Activated naive CD8-positive, alpha-beta T cell treated with anti-CD3 and anti-CD28 coated beads, Interleukin-2, amount 50 U/mL, for 24 hours (primary cell): ENCODE measurements around the gene FAM83D.
A peak's percentile ranks its signal among the peaks of the same experiment; 100 is the strongest.
"Not testable (repeated sequence)": the region's sequence is repeated elsewhere in the genome, so short reads cannot be mapped to it uniquely, and the experiment has no call there.

ENCODE experiments used
- ATAC-seq: fragments of 150-1000 bp; cut with Tn5 transposase; one replicate; pipeline ENCODE4 v1.10.0; 2021
- DNase-seq: peaks from one replicate; pipeline ENCODE4 v3.0.0; 2021
- H3K27ac Mint-ChIP-seq: one replicate; pipeline ENCODE4 v1.8.0; 2021; ENCODE audit warnings: mild to moderate bottlenecking, mixed read lengths
- H3K27me3 Mint-ChIP-seq: one replicate; pipeline ENCODE4 v1.8.0; 2021; ENCODE audit warnings: mixed read lengths
- H3K36me3 Mint-ChIP-seq: one replicate; pipeline ENCODE4 v1.8.0; 2021; ENCODE audit warnings: low read depth, mixed read lengths
- H3K4me1 Mint-ChIP-seq: one replicate; pipeline ENCODE4 v1.8.0; 2021; ENCODE audit warnings: mixed read lengths
- H3K4me3 Mint-ChIP-seq: one replicate; pipeline ENCODE4 v1.8.0; 2021; ENCODE audit warnings: mild to moderate bottlenecking, moderate library complexity, mixed read lengths
- H3K9me3 Mint-ChIP-seq: one replicate; pipeline ENCODE4 v1.8.0; 2021; ENCODE audit warnings: mixed read lengths

FAM83D gene

GRCh38 chr20:38985060-38985459, 58.8 kb downstream of the FAM83D start:
- H3K4me3 Mint-ChIP-seq: no peak overlapping the region
- DNase-seq (no peak), ATAC-seq (no peak)
- no peaks in the 10 kb centered on the region for H3K9me3 Mint-ChIP-seq
- H3K27ac Mint-ChIP-seq: no peak overlapping the region
- H3K27me3 Mint-ChIP-seq: no peaks in the 10 kb centered on the region
- H3K36me3 Mint-ChIP-seq: peaks cover 30% of the 10 kb centered on the region
- H3K4me1 Mint-ChIP-seq: peaks cover 7% of the 10 kb centered on the region

GRCh38 chr20:38985603-38986170, 59.5 kb downstream of the FAM83D start:
- no peak overlapping the region for H3K4me3 Mint-ChIP-seq
- DNase-seq (no peak), ATAC-seq (no peak)
- no peaks in the 10 kb centered on the region for H3K9me3 Mint-ChIP-seq
- no peaks in the 10 kb centered on the region for H3K27me3 Mint-ChIP-seq
- peaks cover 28% of the 10 kb centered on the region for H3K36me3 Mint-ChIP-seq
- no peak overlapping the region for H3K27ac Mint-ChIP-seq
- peaks cover 7% of the 10 kb centered on the region for H3K4me1 Mint-ChIP-seq

GRCh38 chr20:38986663-38987062, 60.4 kb downstream of the FAM83D start:
- H3K4me1 Mint-ChIP-seq: peaks cover 7% of the 10 kb centered on the region
- peaks cover 28% of the 10 kb centered on the region for H3K36me3 Mint-ChIP-seq
- DNase-seq: no peak
- H3K27me3 Mint-ChIP-seq: no peaks in the 10 kb centered on the region
- no peaks in the 10 kb centered on the region for H3K9me3 Mint-ChIP-seq
- no peak overlapping the region for H3K4me3 Mint-ChIP-seq
- ATAC-seq: no peak
- H3K27ac Mint-ChIP-seq: no peak overlapping the region

DNA sequence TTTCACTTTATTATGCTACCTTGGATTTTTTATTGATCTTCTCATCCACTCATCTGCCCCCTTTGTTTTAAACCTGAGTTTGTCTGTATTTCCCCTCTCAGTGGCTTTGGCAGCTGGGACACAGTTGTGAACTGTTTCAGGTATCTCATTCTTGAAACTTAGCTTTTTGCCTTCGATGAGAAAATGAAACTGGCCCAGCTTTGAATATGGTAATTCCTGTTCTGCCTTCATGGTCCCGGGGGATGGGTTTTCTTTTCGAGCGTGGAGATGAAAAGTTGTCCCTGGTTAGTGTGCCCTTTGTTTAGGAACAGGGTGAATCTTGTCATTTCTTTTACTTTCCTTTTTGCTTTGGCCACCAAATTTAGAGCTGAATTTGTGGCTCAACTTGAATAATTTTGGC, 61.6 kb downstream of the FAM83D start:
- no peak for DNase-seq
- ATAC-seq: no peak
- H3K4me3 Mint-ChIP-seq: no peak overlapping the region
- H3K27ac Mint-ChIP-seq: no peak overlapping the region
- H3K36me3 Mint-ChIP-seq: peaks cover 25% of the 10 kb centered on the region
- no peaks in the 10 kb centered on the region for H3K27me3 Mint-ChIP-seq
- no peaks in the 10 kb centered on the region for H3K9me3 Mint-ChIP-seq
- peaks cover 7% of the 10 kb centered on the region for H3K4me1 Mint-ChIP-seq

DNA sequence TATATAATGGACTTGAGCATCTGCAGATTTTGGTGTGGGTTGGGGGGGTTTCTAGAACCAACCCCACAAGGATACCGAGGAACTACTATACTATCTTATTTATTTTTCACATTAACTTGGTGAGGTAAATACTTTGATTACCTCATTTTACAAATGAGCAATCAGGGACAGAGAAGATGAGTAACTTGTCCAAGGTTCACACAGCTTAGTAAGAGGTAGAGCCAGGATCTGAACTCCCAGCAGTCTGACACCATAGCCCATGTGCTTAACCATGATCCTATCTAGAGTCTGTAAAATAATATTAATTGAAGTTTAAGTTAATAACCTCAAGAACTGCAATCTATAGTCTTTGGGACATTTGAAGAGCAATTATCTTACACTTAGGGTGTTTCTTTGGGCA, 64.5 kb downstream of the FAM83D start:
- Mint-ChIP-seq H3K9me3 (no peaks in the 10 kb centered on the region), H3K36me3 (peaks cover 31% of the 10 kb centered on the region), H3K27ac (no peak overlapping the region), H3K4me1 (peaks cover 9% of the 10 kb centered on the region), H3K4me3 (no peak overlapping the region), H3K27me3 (no peaks in the 10 kb centered on the region)
- ATAC-seq (no peak), DNase-seq (no peak)

DNA sequence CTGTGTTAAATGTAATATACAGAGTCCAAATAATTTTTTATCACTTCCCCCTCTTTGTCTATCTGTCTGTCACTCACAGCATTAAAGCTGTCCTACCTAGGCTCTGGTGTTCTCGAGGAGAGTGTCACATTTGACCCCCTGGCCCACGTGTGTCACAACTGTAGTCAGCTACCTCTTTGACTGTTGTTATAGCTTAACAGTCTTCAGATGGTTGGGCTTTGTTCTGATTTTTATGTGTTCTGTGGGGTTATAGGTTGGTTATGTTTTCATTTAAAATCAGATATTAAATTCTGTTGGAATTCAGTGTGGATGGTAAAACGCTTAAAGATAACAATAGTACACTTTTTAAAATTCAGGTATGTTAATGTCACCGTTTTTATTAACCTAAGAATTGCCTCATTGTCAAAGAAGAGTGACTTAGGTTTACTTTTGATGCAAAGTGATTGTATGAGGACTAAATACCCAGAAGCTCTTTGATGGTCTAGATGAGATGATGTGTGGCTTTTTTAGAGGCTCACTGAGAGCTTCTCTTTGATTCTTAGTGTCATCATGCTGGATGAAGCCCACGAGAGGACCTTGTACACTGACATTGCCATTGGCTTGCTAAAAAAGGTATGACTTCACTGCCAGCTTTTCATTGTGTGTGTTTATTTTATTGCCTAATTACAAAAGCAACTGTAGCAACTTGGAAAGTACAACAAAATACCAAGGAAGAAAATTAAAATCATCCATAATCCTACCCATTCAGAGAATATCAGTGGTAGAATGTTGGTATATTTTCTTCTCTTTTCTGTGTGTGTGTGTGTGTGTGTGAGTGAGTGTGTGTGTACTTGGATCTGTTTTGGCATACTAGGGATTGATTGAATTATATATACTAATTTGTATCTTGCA, 65.8 kb downstream of the FAM83D start:
- Mint-ChIP-seq H3K27ac (no peak overlapping the region), H3K9me3 (no peaks in the 10 kb centered on the region), H3K4me1 (peaks cover 21% of the 10 kb centered on the region), H3K4me3 (no peak overlapping the region), H3K36me3 (peaks cover 37% of the 10 kb centered on the region), H3K27me3 (no peaks in the 10 kb centered on the region)
- DNase-seq: no peak
- no peak for ATAC-seq

DNA sequence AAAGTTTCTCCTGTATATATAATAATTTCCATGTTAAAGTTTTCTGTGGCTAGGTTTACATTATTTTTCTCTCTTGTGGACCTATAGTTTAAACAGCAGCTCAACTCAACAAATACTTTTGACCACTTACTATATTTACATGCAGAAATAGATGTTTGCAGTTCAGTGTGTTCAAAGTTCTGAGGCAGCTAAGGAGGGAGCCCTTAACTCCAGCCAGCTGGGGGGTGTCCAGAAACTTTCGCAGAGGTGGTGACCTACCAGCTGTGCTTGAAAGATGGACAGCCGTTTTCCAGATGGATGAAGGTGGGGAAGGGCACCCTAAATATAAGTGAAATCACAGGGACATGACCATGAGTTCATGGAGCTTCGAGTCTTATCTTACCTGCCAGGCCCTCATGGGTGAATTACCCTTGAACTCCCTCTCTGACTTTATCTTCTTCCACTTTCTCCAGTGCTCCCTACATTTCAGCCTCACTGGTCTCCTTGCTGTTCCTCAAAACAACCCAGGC, 69.4 kb downstream of the FAM83D start:
- H3K4me1 Mint-ChIP-seq: peaks cover 41% of the 10 kb centered on the region
- no peak overlapping the region for H3K4me3 Mint-ChIP-seq
- no peak for ATAC-seq
- no peak for DNase-seq
- H3K27me3 Mint-ChIP-seq: no peaks in the 10 kb centered on the region
- H3K9me3 Mint-ChIP-seq: no peaks in the 10 kb centered on the region
- peaks cover 48% of the 10 kb centered on the region for H3K36me3 Mint-ChIP-seq
- no peak overlapping the region for H3K27ac Mint-ChIP-seq

DNA sequence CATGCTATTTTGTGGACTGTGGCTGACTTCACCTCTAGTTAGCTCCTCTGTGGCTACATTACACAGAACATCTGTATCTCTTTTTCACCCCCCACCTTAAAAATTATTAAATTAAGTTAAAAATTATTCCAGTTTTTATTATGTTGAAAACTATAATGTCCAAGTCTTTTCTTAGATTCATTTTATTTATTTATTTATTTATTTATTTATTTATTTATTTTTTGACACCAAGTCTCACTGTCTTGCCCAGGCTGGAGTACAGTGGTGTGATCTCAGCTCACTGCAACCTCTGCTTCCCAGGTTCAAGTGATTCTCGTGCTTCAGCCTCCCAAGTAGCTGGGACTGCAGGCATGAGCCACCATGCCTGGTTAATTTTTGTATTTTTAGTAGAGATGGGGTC, 70.6 kb downstream of the FAM83D start:
- peaks cover 41% of the 10 kb centered on the region for H3K4me1 Mint-ChIP-seq
- ATAC-seq, DNase-seq, H3K4me3 Mint-ChIP-seq, H3K9me3 Mint-ChIP-seq, H3K27me3 Mint-ChIP-seq: not testable (repeated sequence)
- peak overlapping the region; percentile 72 for H3K27ac Mint-ChIP-seq
- peaks cover 57% of the 10 kb centered on the region for H3K36me3 Mint-ChIP-seq

DNA sequence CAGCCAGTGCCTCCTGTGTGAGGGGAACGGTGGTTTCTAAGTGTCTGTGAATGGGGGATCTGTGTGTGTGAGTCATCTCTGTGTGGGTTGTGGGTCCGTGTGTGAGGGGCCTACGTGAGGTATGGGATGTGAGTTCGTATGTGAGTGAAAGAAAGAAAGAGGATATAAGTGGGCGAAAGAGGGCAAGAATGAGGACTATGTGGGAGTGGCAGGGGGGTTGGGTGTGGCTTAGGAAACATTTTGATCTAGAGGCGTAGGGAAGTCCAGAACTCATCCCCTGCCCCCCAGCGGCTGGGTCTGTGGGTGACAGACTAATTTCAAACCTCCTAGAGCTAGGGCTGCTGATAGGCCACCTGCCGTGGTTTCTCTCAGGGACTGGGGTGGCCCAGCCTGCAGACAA, 71.4 kb downstream of the FAM83D start:
- ATAC-seq: peak; percentile 92
- no peaks in the 10 kb centered on the region for H3K27me3 Mint-ChIP-seq
- H3K4me3 Mint-ChIP-seq: peak overlapping the region; percentile 60

DNA sequence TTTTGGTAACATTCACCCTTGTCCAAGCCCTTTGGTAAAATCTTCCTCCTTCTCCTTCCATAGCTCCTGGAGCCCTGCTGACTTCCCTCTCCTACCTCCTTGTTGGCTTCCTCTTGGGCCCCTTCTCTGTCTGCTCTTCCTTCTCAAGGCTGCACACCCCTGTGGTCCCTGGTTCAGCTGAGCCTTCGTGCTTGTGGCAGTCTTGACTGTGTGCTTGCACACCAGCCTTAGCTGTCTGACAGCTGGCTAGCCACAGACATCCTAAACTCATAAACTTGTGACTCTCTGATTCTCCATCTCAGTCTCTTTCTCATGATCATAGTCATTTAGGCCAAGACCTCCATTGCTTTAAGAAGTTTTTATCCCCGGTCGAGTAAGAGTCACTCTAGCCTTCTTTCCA, 73.0 kb downstream of the FAM83D start:
- ATAC-seq (no peak), DNase-seq (no peak)
- no peaks in the 10 kb centered on the region for H3K27me3 Mint-ChIP-seq
- no peak overlapping the region for H3K4me3 Mint-ChIP-seq
- H3K27ac Mint-ChIP-seq: peak overlapping the region; percentile 81
- peaks cover 41% of the 10 kb centered on the region for H3K4me1 Mint-ChIP-seq
- peaks cover 70% of the 10 kb centered on the region for H3K36me3 Mint-ChIP-seq
- no peaks in the 10 kb centered on the region for H3K9me3 Mint-ChIP-seq

More for the DNA sequence above, 71.4 kb downstream of the FAM83D start:
- H3K9me3 Mint-ChIP-seq: no peaks in the 10 kb centered on the region
- H3K4me1 Mint-ChIP-seq: peaks cover 41% of the 10 kb centered on the region
- peak; percentile 78 for DNase-seq
- H3K27ac Mint-ChIP-seq: peak overlapping the region; percentile 72
- peaks cover 62% of the 10 kb centered on the region for H3K36me3 Mint-ChIP-seq

- no peak overlapping the region for H3K4me3 Mint-ChIP-seq
- H3K4me1 Mint-ChIP-seq: peaks cover 41% of the 10 kb centered on the region
- DNase-seq (no peak), ATAC-seq (no peak)
- no peaks in the 10 kb centered on the region for H3K27me3 Mint-ChIP-seq
- H3K9me3 Mint-ChIP-seq: no peaks in the 10 kb centered on the region
- peaks cover 67% of the 10 kb centered on the region for H3K36me3 Mint-ChIP-seq
- no peak overlapping the region for H3K27ac Mint-ChIP-seq
Measured at GRCh38 chr20:38999965-39000910, 74.0 kb downstream of the FAM83D start.
